ENCODE measurements around the gene LSM11.
A peak's percentile ranks its signal among the peaks of the same experiment; 100 is the strongest.
"Not testable (repeated sequence)": the region's sequence is repeated elsewhere in the genome, so short reads cannot be mapped to it uniquely, and the experiment has no call there.

The LSM11 gene

GRCh38 chr5:157743163-157744050, at the start of gene LSM11:
TSS of gene LSM11 (plus strand) at chr5:157743712. CDS start at chr5:157743751, 39 bp downstream.
- DNase-seq, result peak; percentile 80

GRCh38 chr5:157693816-157694215, 49.7 kb upstream of the LSM11 start:
- DNase-seq, result not testable (repeated sequence)

GRCh38 chr5:157696154-157696553, 47.4 kb upstream of the LSM11 start:
- DNase-seq, result not testable (repeated sequence)

GRCh38 chr5:157698674-157699073, 44.8 kb upstream of the LSM11 start:
- DNase-seq, result not testable (repeated sequence)

- DNase-seq, result no peak
These were observed 39.8 kb upstream of the LSM11 start for GRCh38 chr5:157703736-157704135.

GRCh38 chr5:157708866-157709265, 34.6 kb upstream of the LSM11 start:
- DNase-seq, result no peak

GRCh38 chr5:157709346-157709745, 34.2 kb upstream of the LSM11 start:
- DNase-seq, result no peak

- no peak for DNase-seq
These were observed 33.1 kb upstream of the LSM11 start for GRCh38 chr5:157710431-157710830.

GRCh38 chr5:157710882-157711281, 32.6 kb upstream of the LSM11 start:
- no peak for DNase-seq

- no peak for DNase-seq
These were observed 29.5 kb upstream of the LSM11 start for GRCh38 chr5:157713830-157714595.

GRCh38 chr5:157714596-157714864, 29.0 kb upstream of the LSM11 start:
- DNase-seq, result no peak

GRCh38 chr5:157718519-157718918, 25.0 kb upstream of the LSM11 start:
- no peak for DNase-seq

GRCh38 chr5:157719245-157719644, 24.3 kb upstream of the LSM11 start:
- no peak for DNase-seq

GRCh38 chr5:157721159-157721558, 22.4 kb upstream of the LSM11 start:
- no peak for DNase-seq

- DNase-seq, result not testable (repeated sequence)
These were observed 20.6 kb upstream of the LSM11 start for GRCh38 chr5:157722895-157723294.

- not testable (repeated sequence) for DNase-seq
These were observed 16.9 kb upstream of the LSM11 start for GRCh38 chr5:157726607-157727006.

- DNase-seq, result not testable (repeated sequence)
These were observed 15.7 kb upstream of the LSM11 start for GRCh38 chr5:157727858-157728257.

GRCh38 chr5:157729858-157730257, 13.7 kb upstream of the LSM11 start:
- no peak for DNase-seq

- DNase-seq, result no peak
These were observed 12.6 kb upstream of the LSM11 start for GRCh38 chr5:157730900-157731271.

GRCh38 chr5:157731272-157732129, 12.0 kb upstream of the LSM11 start, which contains the start of gene THG1L:
TSS of gene THG1L (plus strand) at chr5:157731420. CDS start at chr5:157731441, 21 bp downstream.
- DNase-seq, result peak; percentile 98

- no peak for DNase-seq
These were observed 11.4 kb upstream of the LSM11 start for GRCh38 chr5:157732130-157732514.

- DNase-seq, result no peak
These were observed 10.8 kb upstream of the LSM11 start for GRCh38 chr5:157732596-157733262.

- DNase-seq, result no peak
These were observed 9.1 kb upstream of the LSM11 start for GRCh38 chr5:157734436-157734835.
